ENCODE measurements around the gene TSEN2. TPM values are rescaled to one million over a fixed set of nuclear protein-coding genes. Genes with fewer than 3 reads are reported as not detected.
A peak's percentile ranks its signal among the peaks of the same experiment; 100 is the strongest.

The TSEN2 gene
- 10 to 100 TPM; 12.8 to 12.9 TPM for total RNA-seq

DNA sequence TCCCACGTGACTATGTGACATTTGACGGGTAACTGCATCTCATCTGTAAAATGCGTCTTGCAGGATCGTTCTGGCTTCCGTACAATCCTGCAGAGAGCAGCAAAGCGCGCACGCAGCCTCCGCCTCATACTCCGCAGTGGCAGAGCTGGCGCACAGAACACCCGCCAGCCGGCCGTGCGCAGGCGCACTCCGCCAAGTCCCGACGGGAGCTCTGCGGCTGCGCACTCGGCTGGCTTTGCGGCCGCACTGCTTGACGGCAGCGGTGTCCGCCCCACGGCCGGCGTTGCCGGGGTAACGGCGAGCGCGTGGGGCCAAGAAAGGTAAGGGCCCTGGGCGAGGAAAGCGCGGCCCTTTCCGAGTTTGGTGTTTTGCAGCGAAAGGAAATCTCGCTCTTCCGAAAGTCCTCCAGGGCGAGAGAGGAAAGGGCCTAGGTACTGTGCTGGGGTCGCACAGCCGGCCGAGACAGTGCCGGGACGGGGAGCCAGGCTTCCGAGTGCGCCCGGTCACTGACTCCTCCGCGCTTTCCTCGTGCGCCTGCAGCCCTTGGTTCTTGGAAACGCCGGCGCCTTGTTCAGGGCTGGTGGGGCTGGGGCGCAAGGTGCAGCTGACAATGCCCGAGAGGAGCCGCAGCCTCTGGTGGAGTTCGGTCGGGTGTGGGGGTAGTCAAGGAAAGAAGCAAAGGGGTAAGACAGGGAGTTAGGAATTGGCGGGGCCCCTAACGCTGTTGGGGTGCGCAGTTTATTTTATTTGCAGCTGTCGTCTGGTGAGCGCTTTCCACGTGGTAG, at the start of gene TSEN2:
TSS of gene TSEN2 (plus strand) at position 283 of the 785 bp plus-strand sequence. CDS start 5,321 bp downstream, outside the sequence.
- TF ChIP-seq CTCF (IDR thresholded peaks at IDR 0.05) = peak in 1 of 2 donors; percentile 56
- peak; percentile 94 for DNase-seq (ENCODE audit: low spot score)
- Histone ChIP-seq H3K9me3 (no peaks in the 10 kb centered on the region), H3K4me1 (peaks cover 0 to 24% of the 10 kb centered on the region in 2 donors), H3K27ac (peak within 1 kb of the TSS; percentile 68 to 73), H3K27me3 (no peaks in the 10 kb centered on the region), H3K4me3 (peak within 1 kb of the TSS; percentile 58 to 64), H3K36me3 (no peaks in the 10 kb centered on the region)

DNA sequence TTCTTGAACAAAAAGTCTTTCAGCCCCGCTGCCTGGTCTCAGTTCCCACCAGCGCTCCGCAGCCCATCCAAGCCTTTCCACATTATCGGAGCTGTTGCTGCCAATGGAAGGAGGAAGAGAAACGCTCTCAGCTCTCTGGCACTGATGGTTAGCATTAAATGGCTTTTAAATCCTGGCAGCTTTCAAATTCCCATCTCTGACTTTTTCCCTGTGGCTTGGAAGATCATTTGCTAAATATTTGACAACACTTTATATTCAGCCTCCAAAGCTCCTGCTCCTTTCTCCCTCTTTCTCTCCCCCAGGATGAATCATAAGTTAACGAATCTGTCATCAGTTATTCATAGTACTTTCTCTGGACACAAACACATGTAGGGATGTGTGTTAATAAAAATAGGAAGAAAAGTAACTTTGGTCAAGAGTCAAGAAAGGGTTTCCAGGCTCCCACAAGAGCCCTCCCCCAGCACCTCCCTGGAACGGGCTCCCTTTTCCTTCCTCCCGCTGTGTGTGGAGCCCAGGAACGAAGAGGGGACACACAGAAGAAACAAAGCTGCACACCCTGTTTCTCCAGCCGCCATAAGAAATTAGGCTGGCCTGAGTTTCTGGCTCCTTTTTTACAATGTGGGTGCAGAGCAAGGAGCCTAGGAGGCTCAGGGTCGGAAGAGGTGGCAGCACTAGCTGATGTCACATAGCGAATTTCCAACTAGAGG, 47.6 kb upstream of the TSEN2 start:
- H3K4me1 ChIP-seq = peaks cover 0 to 23% of the 10 kb centered on the region in 2 donors
- H3K36me3 ChIP-seq = peaks cover 6% of the 10 kb centered on the region
- peak; percentile 61 for DNase-seq (ENCODE audit: low spot score)
- H3K9me3 ChIP-seq = no peaks in the 10 kb centered on the region
- TF ChIP-seq CTCF (IDR thresholded peaks at IDR 0.05) = no peak
- H3K27ac ChIP-seq = peak overlapping the region; percentile 14 to 56
- no peak overlapping the region for H3K4me3 ChIP-seq
- H3K27me3 ChIP-seq = no peaks in the 10 kb centered on the region

DNA sequence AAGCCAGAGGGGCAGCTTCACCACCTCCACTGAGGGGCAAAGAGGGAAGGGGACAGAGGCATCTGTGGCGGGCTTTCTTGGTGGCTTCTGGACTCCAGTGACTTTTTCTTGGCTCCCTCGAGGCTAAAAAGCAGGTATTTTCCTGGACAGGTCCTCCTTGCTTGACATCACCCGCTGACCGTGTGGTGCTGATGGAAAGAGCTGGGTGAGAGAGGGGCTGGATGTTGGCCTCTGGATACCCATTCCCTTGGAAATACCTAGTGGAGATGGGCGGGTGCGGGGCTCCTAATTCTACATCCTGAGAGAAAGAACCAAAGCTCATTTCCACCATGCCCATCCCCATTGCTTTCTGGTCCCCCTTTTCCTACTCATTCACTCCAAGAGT, 47.1 kb upstream of the TSEN2 start:
- Histone ChIP-seq H3K4me1 (peaks cover 0 to 28% of the 10 kb centered on the region in 2 donors), H3K27ac (peak overlapping the region; percentile 14 to 40), H3K27me3 (no peaks in the 10 kb centered on the region), H3K36me3 (peaks cover 6% of the 10 kb centered on the region), H3K9me3 (no peaks in the 10 kb centered on the region), H3K4me3 (no peak overlapping the region)
- DNase-seq (ENCODE audit: low spot score) = peak; percentile 54
- TF ChIP-seq CTCF (IDR thresholded peaks at IDR 0.05) = no peak

DNA sequence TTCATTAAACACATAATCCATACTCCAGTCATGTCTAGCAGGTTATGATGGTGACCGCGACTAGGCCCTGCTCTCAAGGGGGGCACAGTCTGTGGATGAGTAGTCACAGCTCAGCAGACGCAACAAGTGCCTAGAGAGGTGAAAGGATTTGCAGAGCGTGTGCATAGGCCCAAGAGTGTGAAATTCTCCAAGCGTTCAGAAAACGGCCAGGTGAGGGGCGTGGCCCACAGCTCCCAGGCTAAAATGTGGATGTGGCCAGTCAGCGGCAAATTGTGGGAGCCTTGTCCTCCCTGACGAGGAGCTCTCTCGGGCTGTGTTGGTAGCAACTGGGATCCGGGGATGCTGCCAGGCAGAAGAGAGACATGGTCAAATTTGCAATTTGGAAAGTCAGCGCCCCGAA, 46.4 kb upstream of the TSEN2 start:
- Histone ChIP-seq H3K27me3 (no peaks in the 10 kb centered on the region), H3K36me3 (peaks cover 6% of the 10 kb centered on the region), H3K27ac (no peak overlapping the region), H3K9me3 (no peaks in the 10 kb centered on the region), H3K4me3 (no peak overlapping the region), H3K4me1 (peaks cover 0 to 34% of the 10 kb centered on the region in 2 donors)
- TF ChIP-seq CTCF (IDR thresholded peaks at IDR 0.05) = no peak
- DNase-seq (ENCODE audit: low spot score) = peak; percentile 50

- no peaks in the 10 kb centered on the region for H3K27me3 ChIP-seq
- no peaks in the 10 kb centered on the region for H3K9me3 ChIP-seq
- H3K36me3 ChIP-seq = peaks cover 6% of the 10 kb centered on the region
- H3K4me3 ChIP-seq = no peak overlapping the region
- H3K27ac ChIP-seq = no peak overlapping the region
- peaks cover 0 to 37% of the 10 kb centered on the region in 2 donors for H3K4me1 ChIP-seq
- no peak for TF ChIP-seq CTCF (IDR thresholded peaks at IDR 0.05)
- no peak for DNase-seq (ENCODE audit: low spot score)
These were observed 46.0 kb upstream of the TSEN2 start for GRCh38 chr3:12438318-12438717.
